Endometrium (tissue), 2 donors: ENCODE measurements around the gene NUB1.
"Not testable (repeated sequence)": the region's sequence is repeated elsewhere in the genome, so short reads cannot be mapped to it uniquely, and the experiment has no call there.

Source experiments
- FAIRE-seq: peaks from 2 replicates; lab custom pipeline; 2012; peaks lifted over from hg19 to GRCh38; lab: Jason Lieb, UNC
- donor health status: control.
- donor health status: control.

The NUB1 gene

GRCh38 chr7:151341357-151342101 is at the start of gene NUB1:
Gene NUB1 (plus strand): TSS chr7:151341812. CDS start chr7:151345350, 3,538 bp downstream.
- FAIRE-seq = no peak

- FAIRE-seq = no peak
These were observed 48.8 kb upstream of the NUB1 start for GRCh38 chr7:151292850-151293249.

- FAIRE-seq = no peak
These were observed 45.2 kb upstream of the NUB1 start for GRCh38 chr7:151296202-151296992.

- FAIRE-seq = no peak
These were observed 42.8 kb upstream of the NUB1 start for GRCh38 chr7:151298765-151299164.

- FAIRE-seq = no peak
These were observed 42.1 kb upstream of the NUB1 start for GRCh38 chr7:151299530-151299929.

GRCh38 chr7:151299940-151300645 is 41.5 kb upstream of the NUB1 start:
- FAIRE-seq = no peak

- no peak for FAIRE-seq
These were observed 39.8 kb upstream of the NUB1 start for GRCh38 chr7:151301471-151302462.

- FAIRE-seq = not testable (repeated sequence)
These were observed 37.4 kb upstream of the NUB1 start for GRCh38 chr7:151304251-151304650.

GRCh38 chr7:151304856-151305255 is 36.8 kb upstream of the NUB1 start:
- peak; percentile 8 for FAIRE-seq

GRCh38 chr7:151306374-151306773 is 35.2 kb upstream of the NUB1 start:
- FAIRE-seq = no peak

- FAIRE-seq = no peak
These were observed 34.8 kb upstream of the NUB1 start for GRCh38 chr7:151306860-151307259.

GRCh38 chr7:151307536-151307935 is 34.1 kb upstream of the NUB1 start:
- FAIRE-seq = no peak

- no peak for FAIRE-seq
These were observed 33.4 kb upstream of the NUB1 start for GRCh38 chr7:151308256-151308655.

GRCh38 chr7:151308791-151309190 is 32.8 kb upstream of the NUB1 start:
- no peak for FAIRE-seq

GRCh38 chr7:151309311-151309710 is 32.3 kb upstream of the NUB1 start:
- no peak for FAIRE-seq

- no peak for FAIRE-seq
These were observed 31.0 kb upstream of the NUB1 start for GRCh38 chr7:151310578-151310977.

GRCh38 chr7:151311294-151311864 is 30.2 kb upstream of the NUB1 start:
- no peak for FAIRE-seq

GRCh38 chr7:151312356-151312755 is 29.3 kb upstream of the NUB1 start:
- FAIRE-seq = no peak

GRCh38 chr7:151312831-151313809 is 28.5 kb upstream of the NUB1 start:
- no peak for FAIRE-seq

- FAIRE-seq = no peak
These were observed 27.8 kb upstream of the NUB1 start for GRCh38 chr7:151313857-151314256.
